Rectal smooth muscle tissue (tissue), 1 donor: ENCODE data around the gene LY6G6F.

Experiments used
- H3K27ac ChIP-seq: one replicate; pipeline ENCODE4 v1.7.0; 2013; ENCODE audit warnings: low read depth, low read length, inconsistent platforms
- H3K27me3 ChIP-seq: one replicate; pipeline ENCODE4 v1.7.0; 2013; ENCODE audit warnings: low read length; ENCODE audit not compliant: control insufficient read depth, insufficient read depth
- H3K36me3 ChIP-seq: one replicate; pipeline ENCODE4 v1.7.0; 2013; ENCODE audit warnings: low read length; ENCODE audit not compliant: control insufficient read depth, insufficient read depth
- H3K4me1 ChIP-seq: one replicate; pipeline ENCODE4 v1.7.0; 2013; ENCODE audit warnings: low read length; ENCODE audit not compliant: control insufficient read depth, insufficient read depth
- H3K4me3 ChIP-seq: one replicate; pipeline ENCODE4 v1.7.0; 2013; ENCODE audit warnings: low read length
- H3K9ac ChIP-seq: one replicate; pipeline ENCODE4 v1.7.0; 2013; ENCODE audit warnings: low read length

Gene LY6G6F

GRCh38 chr6:31683591-31683990 lies 23.1 kb upstream of the LY6G6F start:
- no peak overlapping the region for H3K9ac ChIP-seq
- H3K27ac ChIP-seq = no peak overlapping the region
- no peaks in the 10 kb centered on the region for H3K27me3 ChIP-seq
- peak overlapping the region; percentile 52 for H3K4me3 ChIP-seq
- H3K36me3 ChIP-seq = peaks cover 24% of the 10 kb centered on the region
- peaks cover 8% of the 10 kb centered on the region for H3K4me1 ChIP-seq

GRCh38 chr6:31686483-31686882 lies 20.2 kb upstream of the LY6G6F start:
- Histone ChIP-seq H3K36me3 (peaks cover 37% of the 10 kb centered on the region), H3K4me1 (no peaks in the 10 kb centered on the region), H3K4me3 (no peak overlapping the region), H3K27me3 (no peaks in the 10 kb centered on the region), H3K9ac (no peak overlapping the region), H3K27ac (no peak overlapping the region)

- no peak overlapping the region for H3K4me3 ChIP-seq
- no peak overlapping the region for H3K9ac ChIP-seq
- peaks cover 41% of the 10 kb centered on the region for H3K36me3 ChIP-seq
- H3K4me1 ChIP-seq = no peaks in the 10 kb centered on the region
- H3K27me3 ChIP-seq = no peaks in the 10 kb centered on the region
- no peak overlapping the region for H3K27ac ChIP-seq
Measured at GRCh38 chr6:31687321-31687720, 19.3 kb upstream of the LY6G6F start.

GRCh38 chr6:31687860-31688693 lies 18.6 kb upstream of the LY6G6F start:
- peaks cover 43% of the 10 kb centered on the region for H3K36me3 ChIP-seq
- no peak overlapping the region for H3K9ac ChIP-seq
- H3K4me1 ChIP-seq = no peaks in the 10 kb centered on the region
- H3K4me3 ChIP-seq = no peak overlapping the region
- no peak overlapping the region for H3K27ac ChIP-seq
- H3K27me3 ChIP-seq = no peaks in the 10 kb centered on the region

GRCh38 chr6:31689249-31690110 lies 17.2 kb upstream of the LY6G6F start:
- Histone ChIP-seq H3K27me3 (no peaks in the 10 kb centered on the region), H3K9ac (no peak overlapping the region), H3K4me3 (no peak overlapping the region), H3K27ac (no peak overlapping the region), H3K4me1 (no peaks in the 10 kb centered on the region), H3K36me3 (peaks cover 53% of the 10 kb centered on the region)

- H3K27ac ChIP-seq = no peak overlapping the region
- H3K4me1 ChIP-seq = no peaks in the 10 kb centered on the region
- no peak overlapping the region for H3K9ac ChIP-seq
- H3K27me3 ChIP-seq = no peaks in the 10 kb centered on the region
- H3K4me3 ChIP-seq = no peak overlapping the region
- peaks cover 59% of the 10 kb centered on the region for H3K36me3 ChIP-seq
Measured at GRCh38 chr6:31690231-31691077, 16.2 kb upstream of the LY6G6F start.

- Histone ChIP-seq H3K36me3 (peaks cover 56% of the 10 kb centered on the region), H3K9ac (no peak overlapping the region), H3K27ac (no peak overlapping the region), H3K4me1 (no peaks in the 10 kb centered on the region), H3K27me3 (no peaks in the 10 kb centered on the region), H3K4me3 (no peak overlapping the region)
Measured at GRCh38 chr6:31691078-31691463, 15.6 kb upstream of the LY6G6F start.

GRCh38 chr6:31691564-31692108 lies 15.0 kb upstream of the LY6G6F start:
- Histone ChIP-seq H3K27me3 (no peaks in the 10 kb centered on the region), H3K36me3 (peaks cover 51% of the 10 kb centered on the region), H3K4me1 (no peaks in the 10 kb centered on the region), H3K4me3 (no peak overlapping the region), H3K27ac (no peak overlapping the region), H3K9ac (no peak overlapping the region)

GRCh38 chr6:31692353-31692752 lies 14.3 kb upstream of the LY6G6F start:
- no peaks in the 10 kb centered on the region for H3K4me1 ChIP-seq
- no peak overlapping the region for H3K4me3 ChIP-seq
- H3K9ac ChIP-seq = no peak overlapping the region
- no peak overlapping the region for H3K27ac ChIP-seq
- no peaks in the 10 kb centered on the region for H3K27me3 ChIP-seq
- peaks cover 49% of the 10 kb centered on the region for H3K36me3 ChIP-seq

GRCh38 chr6:31692886-31693285 lies 13.8 kb upstream of the LY6G6F start:
- Histone ChIP-seq H3K9ac (no peak overlapping the region), H3K27ac (no peak overlapping the region), H3K4me3 (no peak overlapping the region), H3K27me3 (no peaks in the 10 kb centered on the region), H3K4me1 (no peaks in the 10 kb centered on the region), H3K36me3 (peaks cover 45% of the 10 kb centered on the region)

GRCh38 chr6:31693535-31693934 lies 13.1 kb upstream of the LY6G6F start:
- Histone ChIP-seq H3K27me3 (no peaks in the 10 kb centered on the region), H3K9ac (no peak overlapping the region), H3K4me1 (no peaks in the 10 kb centered on the region), H3K36me3 (peaks cover 39% of the 10 kb centered on the region), H3K27ac (no peak overlapping the region), H3K4me3 (no peak overlapping the region)

GRCh38 chr6:31697555-31697954 lies 9.1 kb upstream of the LY6G6F start:
- H3K36me3 ChIP-seq = peaks cover 29% of the 10 kb centered on the region
- no peaks in the 10 kb centered on the region for H3K27me3 ChIP-seq
- no peak overlapping the region for H3K9ac ChIP-seq
- H3K27ac ChIP-seq = no peak overlapping the region
- H3K4me3 ChIP-seq = no peak overlapping the region
- peaks cover 9% of the 10 kb centered on the region for H3K4me1 ChIP-seq
